Mucosa of descending colon (tissue), 3 donors: ENCODE results near the gene MXRA7. TPM values are rescaled to one million over a fixed set of nuclear protein-coding genes. Genes with fewer than 3 reads are reported as not detected.

Source experiments
- ATAC-seq: fragments of 200-7000 bp; cut with Tn5 transposase; one replicate; pipeline ENCODE4 v1.9.1; 2020; ENCODE audit warnings: mild to moderate bottlenecking, moderate library complexity
- DNase-seq, 3 donors: peaks; one replicate each; pipeline ENCODE4 v3.0.0-alpha.2; 2020
- H3K36me3 ChIP-seq: fragments of 200-600 bp; one replicate; pipeline ENCODE4 v1.8.0; 2021; ENCODE audit warnings: low read depth, mild to moderate bottlenecking
- H3K4me1 ChIP-seq: fragments of 200-600 bp; one replicate; pipeline ENCODE4 v1.8.0; 2021; ENCODE audit warnings: low read depth, mild to moderate bottlenecking
- H3K4me3 ChIP-seq: fragments of 200-600 bp; one replicate; pipeline ENCODE4 v1.8.0; 2021; ENCODE audit warnings: mild to moderate bottlenecking
- H3K9me3 ChIP-seq: fragments of 200-600 bp; one replicate; pipeline ENCODE4 v1.8.0; 2021; ENCODE audit warnings: mild to moderate bottlenecking
- intact Hi-C, 2 donors: fragments of 100-400 bp; cut with DNase I in 1 of 2; cut with micrococcal nuclease in 1 of 2; formaldehyde crosslinking; loops; one replicate each; pipeline versions ENCODE4 v1.11.0 to v1.11.1; 2022; cut with DNase I, micrococcal nuclease
- total RNA-seq, 3 donors: library from RNA; stranded (reverse); fragmentation: NEBNext Ultra II Directional in 2 of 3; extraction: Animal tissue kit (Norgen Biotek cat#: 25700) in 2 of 3; gene quantifications; one replicate each; pipeline versions ENCODE4 v1.2.1 to v1.2.4, GENCODE V29; 2021 to 2023
- TF ChIP-seq, protein P1 (sequence below): fragments of 200-600 bp; IDR thresholded peaks from one replicate; pipeline ENCODE4 v1.8.0; 2022; ENCODE audit warnings: antibody characterized with exemption, mild to moderate bottlenecking
- donor health status: DM: no; HTN: no; CAD: no; lungs with moderate emphysema.
- donor health status: DM: no; HTN: no; CAD: no.
- donor health status: DM: no; HTN: yes; CAD: no.

The MXRA7 gene
- total RNA-seq, 3 donors from 2014 or later, result 11.4 to 214 (median 24.5) TPM

DNA sequence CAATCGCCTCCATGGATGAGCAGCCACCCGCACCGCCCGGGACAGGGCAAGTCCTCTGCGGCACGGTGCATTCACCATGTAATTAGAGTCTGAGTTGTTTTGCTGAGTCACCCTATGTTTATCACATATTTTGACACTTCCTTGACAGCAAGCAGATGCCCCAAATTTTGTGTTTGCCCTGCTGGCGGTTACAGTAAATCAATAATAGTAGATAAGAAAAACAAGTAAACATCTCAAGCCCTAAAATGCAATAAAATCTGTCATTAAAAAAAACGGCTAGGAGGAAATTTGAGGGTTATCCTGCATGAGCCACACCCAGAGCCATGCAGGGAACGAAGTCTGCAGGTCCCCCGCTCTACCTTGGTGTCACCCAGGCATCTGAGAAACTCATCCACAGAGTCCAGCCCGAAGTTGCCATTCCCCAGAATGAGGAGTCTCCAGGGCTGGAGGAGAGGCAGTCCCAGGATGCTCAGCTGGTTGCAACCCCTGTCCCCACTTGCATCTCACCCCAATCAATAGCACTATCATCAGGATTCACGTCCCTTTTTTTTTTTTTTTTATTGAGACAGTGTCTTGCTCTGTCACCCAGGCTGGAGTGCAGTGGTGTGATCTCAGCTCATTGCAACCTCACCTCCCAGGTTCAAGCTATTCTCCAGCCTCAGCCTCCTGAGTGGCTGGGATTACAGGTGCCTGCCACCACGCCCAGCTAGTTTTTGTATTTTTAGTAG lies 50.7 kb downstream of the MXRA7 start:
- ATAC-seq, result peak; percentile 87
- Histone ChIP-seq H3K36me3 (no peaks in the 10 kb centered on the region), H3K9me3 (no peaks in the 10 kb centered on the region), H3K4me1 (peaks cover 32% of the 10 kb centered on the region), H3K4me3 (peak overlapping the region; percentile 6)
- TF ChIP-seq, protein P1, sequence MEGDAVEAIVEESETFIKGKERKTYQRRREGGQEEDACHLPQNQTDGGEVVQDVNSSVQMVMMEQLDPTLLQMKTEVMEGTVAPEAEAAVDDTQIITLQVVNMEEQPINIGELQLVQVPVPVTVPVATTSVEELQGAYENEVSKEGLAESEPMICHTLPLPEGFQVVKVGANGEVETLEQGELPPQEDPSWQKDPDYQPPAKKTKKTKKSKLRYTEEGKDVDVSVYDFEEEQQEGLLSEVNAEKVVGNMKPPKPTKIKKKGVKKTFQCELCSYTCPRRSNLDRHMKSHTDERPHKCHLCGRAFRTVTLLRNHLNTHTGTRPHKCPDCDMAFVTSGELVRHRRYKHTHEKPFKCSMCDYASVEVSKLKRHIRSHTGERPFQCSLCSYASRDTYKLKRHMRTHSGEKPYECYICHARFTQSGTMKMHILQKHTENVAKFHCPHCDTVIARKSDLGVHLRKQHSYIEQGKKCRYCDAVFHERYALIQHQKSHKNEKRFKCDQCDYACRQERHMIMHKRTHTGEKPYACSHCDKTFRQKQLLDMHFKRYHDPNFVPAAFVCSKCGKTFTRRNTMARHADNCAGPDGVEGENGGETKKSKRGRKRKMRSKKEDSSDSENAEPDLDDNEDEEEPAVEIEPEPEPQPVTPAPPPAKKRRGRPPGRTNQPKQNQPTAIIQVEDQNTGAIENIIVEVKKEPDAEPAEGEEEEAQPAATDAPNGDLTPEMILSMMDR, result no peak
- intact Hi-C loops, result no loop called here
- DNase-seq, result peak; percentile 74 to 79 (median 77)

DNA sequence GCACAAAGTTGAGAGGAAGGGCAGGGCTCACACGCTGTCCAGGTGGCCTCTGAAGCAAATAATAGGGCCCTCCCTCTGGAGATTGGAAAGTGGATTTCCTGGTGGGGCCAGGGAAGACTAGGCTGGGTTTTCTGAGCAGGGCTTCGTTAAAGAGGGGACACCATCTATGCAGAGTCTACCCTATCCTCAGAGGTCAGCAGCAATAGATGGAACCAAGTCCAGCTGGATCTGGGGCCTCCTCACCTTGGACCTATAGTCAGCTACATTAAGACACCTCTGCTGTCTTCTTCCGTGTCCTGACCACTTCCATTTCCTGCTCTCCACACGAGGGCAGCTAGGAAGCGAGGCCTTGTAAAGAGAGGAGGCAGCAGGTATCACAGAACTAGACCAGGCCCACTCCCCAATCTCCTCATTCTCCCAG lies 52.5 kb downstream of the MXRA7 start:
- DNase-seq, result peak in 1 of 3 donors; percentile 58

DNA sequence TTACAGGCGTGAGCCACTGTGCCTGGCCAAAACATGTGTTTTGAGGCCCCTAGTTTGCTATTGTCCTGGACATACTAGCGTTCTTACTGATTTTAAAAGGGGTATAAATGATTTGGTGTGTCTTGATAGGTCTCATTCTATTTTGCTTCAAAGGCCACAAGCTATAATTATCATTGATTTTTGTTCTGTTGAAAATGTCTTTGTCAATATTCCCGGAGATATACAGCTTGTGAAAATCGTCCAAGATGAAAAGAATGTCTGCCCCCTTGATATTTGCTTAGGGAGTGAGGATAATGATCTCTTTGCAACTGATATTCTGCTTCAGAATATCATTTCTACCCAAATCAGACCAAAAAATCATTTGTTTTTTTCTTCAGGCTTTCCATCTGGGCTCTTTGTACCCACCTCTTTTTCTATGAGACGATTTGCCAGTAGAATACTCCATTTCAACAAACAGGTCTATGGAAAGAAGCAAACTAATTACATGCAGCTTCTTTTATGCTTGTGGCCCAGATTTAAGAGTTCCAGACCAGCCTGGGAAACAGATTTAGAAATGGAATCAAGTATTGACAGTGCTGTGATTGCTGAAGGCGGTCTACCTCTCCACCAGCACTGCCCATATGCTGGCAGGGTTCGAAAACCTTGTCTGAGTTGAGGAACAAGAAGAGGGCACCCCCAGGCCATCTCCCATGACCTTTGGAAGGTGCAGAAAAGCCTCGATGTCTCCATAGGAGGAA lies 53.1 kb downstream of the MXRA7 start:
- H3K9me3 ChIP-seq, result no peaks in the 10 kb centered on the region
- DNase-seq (no peak), ATAC-seq (no peak)
- intact Hi-C loops, result no loop called here
- TF ChIP-seq, protein P1, result no peak
- H3K4me3 ChIP-seq, result no peak overlapping the region
- peaks cover 32% of the 10 kb centered on the region for H3K4me1 ChIP-seq
- H3K36me3 ChIP-seq, result no peaks in the 10 kb centered on the region

More for the DNA sequence above, 52.5 kb downstream of the MXRA7 start:
- intact Hi-C loops, result no loop called here
- Histone ChIP-seq H3K4me1 (peaks cover 32% of the 10 kb centered on the region), H3K9me3 (no peaks in the 10 kb centered on the region), H3K36me3 (no peaks in the 10 kb centered on the region), H3K4me3 (no peak overlapping the region)
- TF ChIP-seq, protein P1, result no peak
- peak; percentile 59 for ATAC-seq

DNA sequence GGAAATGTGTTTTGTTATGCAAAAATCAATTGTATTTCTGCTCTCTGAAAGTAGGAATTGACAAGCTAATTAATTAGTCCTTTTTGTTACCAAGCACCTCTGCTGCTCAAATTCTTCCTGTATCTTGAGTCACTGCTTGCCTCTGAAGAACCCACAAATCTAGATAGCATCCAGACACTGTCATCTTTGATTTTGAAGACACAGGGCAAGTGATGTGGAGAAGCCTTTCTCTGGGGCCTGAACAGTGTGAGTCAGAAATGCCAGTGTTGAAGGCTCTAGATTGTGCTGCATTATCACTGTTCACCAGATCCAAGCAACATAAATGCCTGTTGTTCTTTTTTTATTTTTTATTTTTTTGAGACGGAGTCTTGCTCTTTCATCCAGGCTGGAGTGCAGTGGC lies 56.4 kb downstream of the MXRA7 start:
- Histone ChIP-seq H3K4me3 (no peak overlapping the region), H3K4me1 (peaks cover 23% of the 10 kb centered on the region), H3K36me3 (no peaks in the 10 kb centered on the region), H3K9me3 (no peaks in the 10 kb centered on the region)
- DNase-seq, result no peak
- no peak for ATAC-seq
- intact Hi-C loops, result no loop called here
- TF ChIP-seq, protein P1, result no peak

DNA sequence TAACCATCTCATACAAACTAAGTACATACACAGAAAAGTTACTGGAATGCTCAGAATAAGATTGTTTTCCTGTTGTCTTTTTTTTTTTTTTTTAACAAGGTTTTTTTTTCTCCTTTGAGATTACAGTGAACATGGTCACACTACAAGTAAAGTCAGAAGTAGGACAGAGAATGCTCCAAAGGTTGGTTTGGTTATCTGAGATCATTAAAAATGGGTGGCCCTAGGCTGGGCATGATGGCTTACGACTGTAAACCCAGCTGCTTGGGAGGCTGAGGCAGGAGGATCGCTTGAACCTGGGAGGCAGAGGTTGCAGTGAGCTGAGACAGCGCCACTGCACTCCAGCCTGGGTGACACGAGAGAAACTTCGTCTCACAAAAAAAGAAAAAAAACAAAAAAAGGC lies 60.3 kb downstream of the MXRA7 start:
- DNase-seq (no peak), ATAC-seq (peak; percentile 33)
- H3K4me3 ChIP-seq, result no peak overlapping the region
- no peaks in the 10 kb centered on the region for H3K36me3 ChIP-seq
- no peaks in the 10 kb centered on the region for H3K9me3 ChIP-seq
- intact Hi-C loops, result no loop called here
- TF ChIP-seq, protein P1, result no peak
- H3K4me1 ChIP-seq, result peaks cover 9% of the 10 kb centered on the region
